Glomerular visceral epithelial cell (primary cell): Measurements from ENCODE around the gene MYL2.

Experiments
- DNase-seq: peaks from one replicate; pipeline ENCODE4 v3.0.0-alpha.2; 2016; ENCODE audit errors: extremely low spot score

MYL2 gene

DNA sequence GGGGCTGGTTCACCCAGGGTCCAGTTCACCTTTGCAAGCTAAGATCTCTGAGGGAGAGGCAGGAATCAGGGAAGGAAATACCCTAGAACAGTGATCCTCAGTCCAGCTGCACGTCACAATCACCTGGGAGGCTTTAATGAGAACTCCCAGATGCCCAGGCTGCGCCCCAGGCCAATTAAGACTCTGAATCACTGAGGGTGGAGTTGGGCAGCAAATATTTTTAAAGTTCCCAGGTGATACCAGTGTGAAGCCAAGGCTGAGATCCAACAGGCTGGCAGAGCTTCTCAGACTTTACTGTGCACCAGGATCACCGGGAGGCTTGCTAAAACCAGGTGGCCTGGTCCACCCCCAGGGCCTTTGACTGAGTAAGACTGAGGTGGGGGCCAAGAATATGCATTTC lies 23.8 kb downstream of the MYL2 start:
- DNase-seq = no peak

DNA sequence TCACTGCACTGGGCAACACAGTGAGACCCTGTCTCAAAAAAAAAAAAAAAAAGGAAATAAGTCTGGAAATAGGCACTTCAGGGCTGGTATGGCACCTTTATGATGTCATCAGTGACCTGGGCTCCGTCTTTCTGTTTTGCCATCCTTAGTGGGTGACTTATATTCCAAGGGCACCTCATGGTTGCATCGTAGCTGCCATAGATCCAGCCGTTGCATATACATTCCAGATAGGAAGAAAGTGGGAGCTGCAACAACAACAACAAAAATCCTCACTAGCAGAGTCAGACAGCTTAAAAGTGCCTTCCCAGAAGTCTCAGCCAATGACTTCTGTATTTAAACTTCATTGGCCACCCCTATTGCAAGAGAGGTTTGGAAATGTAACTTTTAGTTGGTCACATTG lies 26.4 kb downstream of the MYL2 start:
- DNase-seq = no peak

DNA sequence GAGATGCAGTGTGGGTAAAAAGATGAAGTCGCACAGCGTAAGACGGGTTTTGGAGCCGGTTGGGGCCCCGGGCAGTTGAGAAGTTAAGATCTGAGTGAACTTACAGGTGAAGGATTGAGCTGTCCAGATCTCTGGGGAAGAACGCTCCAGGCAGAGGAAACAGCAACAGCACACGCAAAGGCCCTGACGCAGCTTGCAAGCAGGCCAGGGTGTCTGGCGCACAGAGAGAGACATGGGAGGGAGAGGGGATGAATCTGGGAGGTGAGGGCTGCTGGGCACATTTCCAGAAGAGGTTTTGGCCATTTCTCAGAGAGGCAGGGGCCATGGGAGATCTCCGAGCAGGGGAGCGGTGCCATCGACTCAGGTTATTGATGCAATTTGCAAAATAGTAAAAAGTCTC lies 31.0 kb downstream of the MYL2 start:
- no peak for DNase-seq

DNA sequence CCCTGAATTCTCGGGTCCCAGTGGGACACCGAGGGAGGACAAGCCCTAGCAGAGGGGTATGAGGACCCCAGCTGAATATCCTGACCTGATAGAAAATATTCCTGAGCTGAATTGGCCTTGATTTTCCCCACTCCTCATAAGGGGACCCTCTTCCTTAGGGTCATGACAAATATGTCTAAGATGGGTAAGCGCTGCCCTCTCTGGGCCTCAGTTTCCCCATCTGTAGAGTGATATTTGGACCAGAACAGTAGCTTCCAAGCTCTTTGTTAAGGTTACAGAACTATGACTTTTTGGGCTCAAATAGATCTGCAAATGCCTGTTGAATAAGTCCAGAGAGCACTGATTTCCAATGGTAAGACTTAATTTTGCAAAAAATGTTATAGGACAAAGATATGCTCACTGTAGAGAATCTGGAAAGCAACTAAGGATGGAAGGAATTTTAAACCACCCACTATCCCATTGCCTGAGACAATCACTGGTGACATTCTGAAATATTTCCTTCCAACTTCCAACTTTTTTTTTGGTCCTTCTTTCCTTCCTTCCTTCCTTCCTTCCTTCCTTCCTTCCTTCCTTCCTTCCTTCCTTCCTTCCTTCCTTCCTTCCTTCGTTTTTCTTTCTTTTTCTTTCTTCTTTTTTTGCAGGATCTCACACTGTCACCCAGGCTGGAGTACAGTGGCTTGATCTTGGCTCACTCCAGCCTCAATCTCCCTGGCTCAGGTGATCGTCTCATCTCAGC lies 32.0 kb downstream of the MYL2 start:
- DNase-seq = no peak

DNA sequence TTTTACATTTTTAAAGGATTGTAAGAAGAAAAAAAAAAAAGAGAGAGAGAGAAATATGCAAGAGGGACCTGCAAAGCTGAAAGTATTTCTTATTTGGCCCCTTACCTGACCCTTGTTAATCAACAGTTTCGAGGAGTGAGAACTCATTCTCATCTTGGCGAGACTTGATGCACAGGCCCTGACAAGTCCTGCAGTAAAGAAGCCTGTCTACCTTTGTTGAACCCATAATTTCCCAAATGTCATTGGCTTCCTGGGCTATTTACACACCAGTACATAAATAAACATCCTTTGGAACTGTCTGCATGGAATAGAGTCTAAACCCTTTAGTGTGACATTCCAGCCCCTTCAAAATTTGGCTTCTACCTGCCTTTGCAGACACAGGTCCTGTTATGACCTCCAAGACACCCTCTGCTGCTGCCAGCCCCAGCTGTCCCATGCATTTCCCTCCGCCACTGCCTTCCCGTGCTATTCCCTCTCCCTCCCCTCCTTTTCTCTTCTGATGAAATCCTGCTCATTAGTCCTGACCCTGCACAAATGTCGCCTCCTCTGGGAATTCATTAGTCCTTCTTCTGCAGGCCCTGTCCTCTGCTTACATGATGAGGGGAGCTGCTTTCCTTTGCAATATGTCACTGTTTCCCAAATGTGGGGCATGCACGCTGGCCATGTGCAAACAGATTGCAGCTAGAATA lies 35.1 kb downstream of the MYL2 start:
- no peak for DNase-seq

DNA sequence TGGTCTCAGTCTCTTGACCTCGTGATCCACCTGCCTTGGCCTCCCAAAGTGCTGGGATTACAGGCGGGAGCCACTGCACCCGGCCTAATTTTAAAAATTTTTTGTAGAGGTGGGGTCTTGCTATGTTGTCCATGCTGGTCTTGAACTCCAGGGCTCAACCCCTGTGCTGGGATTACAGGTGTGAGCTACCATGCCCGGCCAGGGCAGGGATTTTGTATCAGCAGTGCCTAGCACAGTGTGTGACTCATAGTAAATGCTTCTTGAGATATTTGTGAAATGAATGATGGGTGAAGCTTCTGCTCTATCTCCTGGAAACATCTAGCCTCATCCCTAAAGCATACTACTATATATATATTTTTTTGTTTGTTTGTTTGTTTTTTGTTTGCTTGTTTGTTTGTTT lies 37.1 kb downstream of the MYL2 start:
- DNase-seq = no peak

DNA sequence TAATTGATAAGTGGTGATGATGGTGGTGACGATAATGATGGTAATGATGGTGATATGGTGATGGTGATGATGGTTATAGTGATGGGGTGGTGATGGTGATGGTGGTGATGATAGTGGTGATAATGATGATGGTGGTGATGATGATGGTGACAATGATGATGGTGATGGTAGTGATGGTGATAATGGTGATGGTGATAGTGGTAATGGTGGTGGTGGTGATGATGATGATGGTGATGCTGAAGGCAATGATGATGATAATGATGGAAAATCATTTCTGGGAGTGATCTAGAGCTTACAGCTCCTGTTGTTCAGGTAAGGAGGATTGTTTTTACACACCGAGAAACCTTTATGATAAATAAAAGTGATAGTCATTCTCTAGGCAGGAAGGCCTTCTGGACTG lies 39.7 kb downstream of the MYL2 start:
- no peak for DNase-seq

DNA sequence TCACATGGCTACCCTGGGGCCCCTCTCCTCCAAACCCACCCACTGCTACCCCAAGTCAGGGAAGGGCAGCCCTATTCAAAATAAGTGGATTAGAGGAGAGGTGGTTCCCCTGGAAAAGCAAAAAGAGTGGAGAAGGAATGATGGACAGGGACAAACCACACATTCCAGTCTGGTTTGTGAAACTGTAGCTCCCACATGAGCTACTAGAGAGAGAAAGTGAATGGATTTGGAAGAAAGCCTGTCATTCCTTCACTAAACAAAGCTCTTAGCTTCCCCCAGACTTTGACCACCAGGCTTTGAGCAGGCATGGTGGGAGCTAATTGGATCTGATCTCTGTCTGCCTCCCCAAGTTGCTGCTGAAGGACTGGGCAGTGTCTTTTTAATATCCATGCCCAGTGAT lies 45.6 kb downstream of the MYL2 start:
- no peak for DNase-seq

DNA sequence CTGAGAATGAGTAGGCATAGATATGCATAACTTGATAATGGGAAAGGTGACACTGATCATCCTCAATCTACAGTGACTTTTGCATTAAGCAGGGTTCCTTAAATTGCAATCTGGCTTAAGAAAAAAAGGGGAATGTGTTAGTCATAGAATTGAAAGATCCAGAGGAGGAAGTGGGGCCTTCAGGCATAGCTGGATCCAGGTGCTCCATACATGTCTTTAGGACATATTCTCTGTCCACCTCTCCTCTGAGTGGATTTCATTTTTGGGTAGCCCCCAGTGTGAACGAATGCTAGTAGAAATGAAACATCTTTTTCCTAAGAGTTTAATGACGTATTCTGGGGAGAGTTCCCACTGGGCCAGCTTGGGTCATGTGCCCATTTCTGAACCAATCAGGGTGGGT lies 46.0 kb downstream of the MYL2 start:
- no peak for DNase-seq

DNA sequence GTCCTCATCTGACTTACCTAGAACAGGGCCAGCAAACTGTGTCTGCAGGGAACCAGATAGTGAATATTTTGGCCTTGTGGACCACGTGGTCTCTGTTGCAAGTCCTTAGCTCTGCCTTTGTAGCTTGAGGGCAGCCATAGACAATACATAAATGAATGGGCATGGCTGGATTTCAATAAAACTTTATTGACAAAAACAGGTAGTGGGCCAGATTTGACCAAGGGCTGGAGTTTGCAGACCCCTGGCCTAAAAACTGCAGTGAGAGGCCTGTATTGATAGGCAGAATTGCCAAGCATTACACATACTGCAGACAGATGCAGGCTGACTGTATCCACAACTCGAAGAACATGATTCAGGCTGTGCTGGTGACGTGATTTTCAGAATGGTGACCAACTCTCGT lies 48.3 kb downstream of the MYL2 start:
- no peak for DNase-seq

DNA sequence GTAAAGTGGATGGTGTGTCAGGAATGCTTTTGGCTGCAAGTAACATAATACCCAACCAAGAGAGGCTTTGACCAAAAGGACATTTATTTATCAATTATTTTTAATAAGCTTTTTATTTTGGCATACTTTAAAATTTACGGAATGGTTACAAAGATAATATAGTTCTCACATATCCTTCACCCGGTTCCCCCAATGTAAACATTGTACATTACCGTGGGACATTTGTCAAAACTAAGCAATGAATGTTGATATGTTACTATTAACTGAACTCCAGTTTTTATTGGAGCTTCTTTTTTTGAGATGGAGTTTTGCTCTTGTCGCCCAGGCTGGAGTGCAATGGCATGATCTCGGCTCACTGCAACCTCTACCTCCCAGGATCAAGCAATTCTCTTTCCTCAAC lies 50.6 kb downstream of the MYL2 start:
- DNase-seq = no peak

DNA sequence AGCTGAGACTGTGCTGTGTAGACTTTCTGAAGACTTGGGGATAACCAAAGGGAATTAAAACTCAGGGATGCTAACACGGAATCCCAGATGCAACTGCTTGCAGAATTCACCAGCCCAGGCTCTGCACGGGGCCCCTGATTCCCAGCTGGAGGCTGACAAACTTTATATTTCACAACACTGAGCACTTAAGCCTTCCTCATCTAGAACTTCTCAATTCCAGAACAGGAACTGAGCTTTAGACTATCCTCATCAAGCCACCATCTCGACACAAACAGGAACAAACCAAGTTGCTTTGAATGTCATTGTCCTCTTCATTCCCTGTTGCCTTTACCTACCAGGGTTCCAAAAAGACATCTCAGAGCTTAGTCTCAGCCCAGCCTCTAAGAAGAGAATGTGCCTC lies 51.4 kb downstream of the MYL2 start:
- no peak for DNase-seq

DNA sequence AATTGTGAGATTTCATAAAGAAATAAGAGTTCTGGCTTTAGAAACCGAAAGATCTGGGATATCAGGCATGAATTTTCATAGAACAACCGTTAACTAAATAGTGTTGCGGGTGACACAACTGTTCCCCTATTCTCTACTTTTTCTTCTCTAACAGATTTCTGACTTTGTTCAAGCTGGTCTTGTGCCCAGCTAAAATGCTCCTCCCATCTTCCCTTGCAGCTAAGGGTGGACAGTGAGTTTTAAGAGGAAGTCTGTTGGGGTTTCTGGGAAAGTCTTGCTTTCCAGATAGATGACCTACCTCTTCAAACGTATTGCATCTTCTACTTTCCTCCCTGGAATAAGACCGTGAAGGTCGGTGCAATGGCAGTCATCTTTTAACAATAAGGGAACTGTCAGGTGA lies 54.9 kb downstream of the MYL2 start:
- no peak for DNase-seq

DNA sequence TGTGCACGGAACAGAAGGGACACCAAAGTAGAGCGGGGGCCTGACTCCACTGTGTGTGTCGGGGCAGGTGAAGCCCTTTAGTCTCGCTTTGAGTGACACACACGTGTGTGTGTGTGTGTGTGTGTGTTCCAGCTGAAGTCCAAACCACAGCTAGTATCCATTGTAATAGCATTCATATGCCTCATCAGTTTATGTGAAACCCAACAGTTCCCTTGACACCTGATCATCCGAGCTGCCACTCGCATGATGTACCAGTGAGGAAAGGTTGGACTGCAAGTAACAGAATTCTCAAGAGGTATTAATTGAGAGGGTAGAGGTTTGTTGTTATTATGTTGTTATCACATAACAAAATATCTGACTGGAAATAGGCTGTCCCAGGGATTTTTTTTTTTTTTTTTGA lies 57.2 kb downstream of the MYL2 start:
- DNase-seq = no peak

DNA sequence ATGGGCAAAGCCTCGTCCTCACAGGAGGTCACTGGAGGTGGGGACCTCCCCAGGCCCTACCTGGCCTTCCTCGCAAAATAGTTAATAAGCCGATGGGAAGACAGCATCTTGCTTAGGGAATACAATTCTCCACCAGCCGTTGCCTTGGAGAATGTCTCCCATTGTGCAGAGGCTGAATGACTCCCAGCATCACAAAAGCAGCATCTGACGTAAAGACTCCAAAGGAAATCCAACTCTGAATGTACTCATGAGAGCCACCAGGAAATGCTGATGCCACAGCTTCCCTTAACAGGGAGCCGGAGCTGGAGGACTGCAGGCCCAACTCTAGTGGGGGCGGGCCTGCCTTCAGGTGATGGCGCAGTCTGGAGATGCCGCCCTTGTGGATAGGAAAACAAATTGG lies 58.0 kb downstream of the MYL2 start:
- DNase-seq = no peak

DNA sequence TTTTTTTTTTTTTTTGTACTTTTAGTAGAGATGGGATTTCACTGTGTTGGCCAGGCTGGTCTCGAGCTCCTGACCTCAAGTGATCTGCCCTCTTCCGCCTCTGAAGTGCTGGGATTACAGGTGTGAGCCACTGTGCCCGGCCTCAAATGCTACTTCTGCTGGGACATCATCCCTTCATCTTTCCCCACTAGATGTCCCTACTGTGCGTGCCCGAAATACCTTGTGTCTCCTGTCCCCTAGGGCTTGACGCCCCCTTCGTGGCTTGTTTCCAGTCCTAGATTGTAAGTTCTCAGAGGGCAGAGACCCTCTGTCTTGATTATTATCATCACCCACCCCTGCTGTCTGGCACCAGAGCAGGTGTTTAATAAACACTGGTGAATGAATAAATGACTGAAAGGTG lies 58.6 kb downstream of the MYL2 start:
- DNase-seq = no peak
